H1 (cell line): ENCODE measurements around the gene TAF15. TPM values are rescaled to one million over a fixed set of nuclear protein-coding genes. Genes with fewer than 3 reads are reported as not detected.

Experiments used
- ASH2L ChIP-seq: fragments of 200-600, 300-600 bp; sonication (generic); IDR thresholded peaks from one replicate; pipeline ENCODE4 v1.7.1; 2017; ENCODE audit warnings: low read length
- BRCA1 ChIP-seq: IDR thresholded peaks from 2 replicates; pipeline ENCODE4 v1.6.1; 2012; ENCODE audit warnings: low read depth, low read length, improper control_type of control experiment
- CTBP2 ChIP-seq: IDR thresholded peaks from 2 replicates; pipeline ENCODE4 v1.7.0; 2011; ENCODE audit warnings: borderline replicate concordance, mild to moderate bottlenecking, moderate library complexity, mixed read lengths, low read length; ENCODE audit not compliant: insufficient read depth, insufficient read length
- E2F6 ChIP-seq: IDR thresholded peaks from 2 replicates; pipeline ENCODE4 v1.6.1; 2012; ENCODE audit warnings: inconsistent platforms
- GABPA ChIP-seq: IDR thresholded peaks from 2 replicates; pipeline ENCODE4 v1.6.1; 2011; ENCODE audit warnings: mild to moderate bottlenecking, low read length, moderate library complexity, borderline replicate concordance; ENCODE audit not compliant: insufficient read depth
- JUN ChIP-seq: IDR thresholded peaks from 2 replicates; pipeline ENCODE4 v1.6.1; 2011; ENCODE audit warnings: low read depth, mild to moderate bottlenecking, improper control_type of control experiment, low read length
- KDM4A ChIP-seq: IDR thresholded peaks from one replicate; pipeline ENCODE4 v1.7.1; 2012; ENCODE audit warnings: low read depth, mild to moderate bottlenecking, moderate library complexity, low read length, inconsistent platforms; ENCODE audit not compliant: severe bottlenecking
- MAFK ChIP-seq: IDR thresholded peaks from 2 replicates; pipeline ENCODE4 v1.6.1; 2012; ENCODE audit warnings: low read depth, mild to moderate bottlenecking, improper control_type of control experiment, low read length
- NANOG ChIP-seq: IDR thresholded peaks from 2 replicates; pipeline ENCODE4 v1.6.1; 2011; ENCODE audit warnings: low read length, low read depth, mild to moderate bottlenecking, inconsistent platforms; ENCODE audit not compliant: insufficient read depth, poor library complexity, severe bottlenecking
- PHF8 ChIP-seq: fragments of 200-600 bp; sonication (generic); conservative IDR thresholded peaks from 2 replicates; pipeline ENCODE4 v1.7.1; 2012; ENCODE audit warnings: low read depth, mild to moderate bottlenecking, inconsistent platforms, low read length, moderate library complexity
- RBBP5 ChIP-seq: IDR thresholded peaks from 2 replicates; pipeline ENCODE4 v1.7.1; 2012; ENCODE audit warnings: low read depth, mild to moderate bottlenecking, inconsistent platforms, low read length, moderate library complexity, borderline replicate concordance
- RFX5 ChIP-seq: IDR thresholded peaks from 2 replicates; pipeline ENCODE4 v1.6.1; 2011; ENCODE audit warnings: low read depth, low read length, improper control_type of control experiment, borderline replicate concordance
- RNF2 ChIP-seq: fragments of 200-900, 300-1000 bp; sonication (generic); IDR thresholded peaks from 2 replicates; pipeline ENCODE4 v1.7.1; 2016; ENCODE audit warnings: borderline replicate concordance, low read depth, mild to moderate bottlenecking, antibody characterized with exemption, low read length; ENCODE audit not compliant: poor library complexity, severe bottlenecking; ENCODE audit errors: missing control alignments
- SRF ChIP-seq: IDR thresholded peaks from 2 replicates; pipeline ENCODE4 v1.6.1; 2011; ENCODE audit warnings: mild to moderate bottlenecking, low read depth, low read length, moderate library complexity
- TAF1 ChIP-seq: IDR thresholded peaks from 2 replicates; pipeline ENCODE4 v1.6.1; 2011; ENCODE audit warnings: mild to moderate bottlenecking, low read depth, low read length
- TAF7 ChIP-seq: optimal IDR thresholded peaks from 2 replicates; pipeline ENCODE3; 2011; ENCODE audit warnings: low read depth, mild to moderate bottlenecking, inconsistent platforms, low read length, moderate library complexity, borderline replicate concordance
- TBP ChIP-seq: IDR thresholded peaks from 2 replicates; pipeline ENCODE4 v1.6.1; 2011; ENCODE audit warnings: low read depth, low read length, improper control_type of control experiment
- TCF12 ChIP-seq: IDR thresholded peaks from 2 replicates; pipeline ENCODE4 v1.6.1; 2011; ENCODE audit warnings: low read depth, mild to moderate bottlenecking, low read length
- USF2 ChIP-seq: IDR thresholded peaks from 2 replicates; pipeline ENCODE4 v1.6.1; 2011; ENCODE audit warnings: low read length, improper control_type of control experiment
- YY1 ChIP-seq: IDR thresholded peaks from 2 replicates; pipeline ENCODE4 v1.6.1; 2011; ENCODE audit warnings: low read depth, mild to moderate bottlenecking, low read length
- polyA plus RNA-seq, 7 experiments: library from polyadenylated mRNA; depleted of rRNA in 3 of 7; stranded (reverse) in 5 of 7; unstranded in 2 of 7; fragments of >200 nt in 5 of 7; fragments of 200-250 nt in 2 of 7; gene quantifications; 1 replicate in 5 of 7; 2 replicates in 1 of 7; 4 replicates in 1 of 7; pipeline versions ENCODE4 v1.2.1 to v1.2.3, GENCODE V29; 2011 to 2013; ENCODE audit warnings: missing spikeins in 2 of 7, mixed read lengths in 2 of 7
- total RNA-seq: library from RNA; stranded (reverse); fragmentation: NEBNext Ultra II Directional; extraction: Animal tissue kit (Norgen Biotek cat#: 25700); gene quantifications from 2 replicates; pipeline ENCODE4 v1.2.1, GENCODE V29; 2021
- TF ChIP-seq, protein P1 (sequence below): IDR thresholded peaks from 2 replicates; pipeline ENCODE4 v1.6.1; 2012; ENCODE audit warnings: inconsistent platforms

TAF15 gene
- total and polyA plus RNA-seq, 2 of the 8 experiments (the other 6 are each of a cell fraction or from before 2014, with no cell fraction given), result 80.1 to 338 TPM

DNA sequence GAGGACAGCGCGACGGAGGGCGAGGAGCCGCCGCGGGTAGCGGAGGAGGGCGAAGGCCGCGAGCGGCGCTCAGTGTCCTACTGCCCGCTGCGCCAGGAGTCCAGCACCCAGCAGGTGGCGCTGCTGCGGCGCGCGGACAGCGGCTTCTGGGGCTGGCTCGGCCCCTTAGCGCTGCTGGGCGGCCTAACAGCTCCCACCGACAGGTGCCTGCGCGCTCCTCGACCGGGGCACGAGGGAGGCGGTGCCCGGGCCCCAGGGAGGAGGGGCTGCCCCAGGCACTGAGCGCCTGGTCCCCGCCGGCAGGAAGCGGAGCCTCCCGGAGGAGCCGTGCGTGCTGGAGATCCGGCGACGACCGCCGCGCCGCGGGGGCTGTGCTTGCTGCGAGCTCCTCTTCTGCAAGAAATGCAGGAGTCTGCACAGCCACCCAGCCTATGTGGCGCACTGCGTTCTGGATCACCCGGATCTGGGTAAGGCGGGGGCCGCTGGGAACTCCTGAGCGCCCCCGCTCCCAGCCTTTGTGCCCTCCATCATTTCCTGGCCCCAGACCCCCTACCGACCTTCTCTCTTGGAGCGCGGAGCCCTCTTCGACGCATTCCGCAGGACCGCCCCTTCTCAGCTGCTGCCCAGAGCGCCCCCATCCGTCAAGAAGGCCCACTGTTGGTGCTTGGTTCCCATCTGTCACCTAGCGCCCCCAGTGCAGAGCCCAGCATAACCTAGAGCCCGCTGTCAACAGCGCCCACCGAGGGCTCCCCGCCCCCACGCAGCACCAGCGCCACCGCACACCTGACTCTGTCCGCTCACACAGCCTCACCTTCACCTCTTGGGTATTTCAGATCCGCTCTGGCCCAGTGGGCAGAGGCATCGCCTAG, 44.9 kb upstream of the TAF15 start (continued):
- TF ChIP-seq TAF1 (peak; percentile 30; the same call in 1 of the 2 replicates), RFX5 (no peak), PHF8 (no peak; the same call in 1 of the 2 replicates), TCF12 (peak; percentile 67; the same call in 1 of the 2 replicates), MAFK (no peak), SRF (no peak; the same call in 1 of the 2 replicates), BRCA1 (no peak), E2F6 (peak; percentile 87), TAF7 (peak; percentile 92), ASH2L (peak; percentile 64), KDM4A (peak; percentile 98), JUN (no peak), RBBP5 (no peak), CTBP2 (no peak), NANOG (peak; percentile 27), TBP (no peak), RNF2 (no peak), YY1 (peak; percentile 63; the same call in 1 of the 2 replicates), USF2 (no peak), GABPA (peak; percentile 82)
- TF ChIP-seq, protein P1, sequence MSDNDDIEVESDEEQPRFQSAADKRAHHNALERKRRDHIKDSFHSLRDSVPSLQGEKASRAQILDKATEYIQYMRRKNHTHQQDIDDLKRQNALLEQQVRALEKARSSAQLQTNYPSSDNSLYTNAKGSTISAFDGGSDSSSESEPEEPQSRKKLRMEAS, result peak; percentile 91
